ENCODE data around the gene PPP2R2C. TPM values are rescaled to one million over a fixed set of nuclear protein-coding genes. Genes with fewer than 3 reads are reported as not detected.
A peak's percentile ranks its signal among the peaks of the same experiment; 100 is the strongest.

Gene PPP2R2C
- total and polyA plus RNA-seq, 2 experiments from 2014 or later: 1.3 to 9.2 TPM

DNA sequence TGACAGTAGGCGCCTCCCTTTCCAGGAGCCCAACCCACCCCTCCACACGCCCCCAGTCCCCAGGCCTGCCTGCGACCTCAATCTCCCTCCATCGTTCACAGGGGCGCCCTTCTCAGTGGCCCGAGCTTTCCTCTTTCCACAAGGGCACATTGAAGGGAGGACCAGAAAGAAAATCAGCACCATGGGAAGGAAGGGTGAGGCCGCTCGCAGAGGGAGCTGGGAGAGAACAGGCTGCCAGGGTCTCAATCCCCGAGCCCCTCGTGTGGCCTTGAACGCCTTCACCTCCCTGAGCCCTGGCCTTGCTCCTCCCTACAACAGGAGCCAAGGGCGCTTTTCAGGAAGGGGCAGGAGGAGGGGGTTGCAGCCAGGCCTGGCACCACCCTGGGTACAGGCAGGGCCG is 136.2 kb downstream of the PPP2R2C start (continued):
- TF ChIP-seq, protein P1, sequence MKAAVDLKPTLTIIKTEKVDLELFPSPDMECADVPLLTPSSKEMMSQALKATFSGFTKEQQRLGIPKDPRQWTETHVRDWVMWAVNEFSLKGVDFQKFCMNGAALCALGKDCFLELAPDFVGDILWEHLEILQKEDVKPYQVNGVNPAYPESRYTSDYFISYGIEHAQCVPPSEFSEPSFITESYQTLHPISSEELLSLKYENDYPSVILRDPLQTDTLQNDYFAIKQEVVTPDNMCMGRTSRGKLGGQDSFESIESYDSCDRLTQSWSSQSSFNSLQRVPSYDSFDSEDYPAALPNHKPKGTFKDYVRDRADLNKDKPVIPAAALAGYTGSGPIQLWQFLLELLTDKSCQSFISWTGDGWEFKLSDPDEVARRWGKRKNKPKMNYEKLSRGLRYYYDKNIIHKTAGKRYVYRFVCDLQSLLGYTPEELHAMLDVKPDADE (IDR thresholded peaks at IDR 0.05): no peak
- TF ChIP-seq STAT1 (IDR thresholded peaks at IDR 0.05; ENCODE audit: unreplicated experiment) (no peak), JUNB (IDR thresholded peaks at IDR 0.05; ENCODE audit: unreplicated experiment) (no peak), EZH2 (IDR thresholded peaks at IDR 0.05; ENCODE audit: low read depth, unreplicated experiment) (no peak), CREB1 (CRISPR knock-in tag; IDR thresholded peaks at IDR 0.05; ENCODE audit: low read depth) (no peak), NANOG (IDR thresholded peaks at IDR 0.05; ENCODE audit: borderline replicate concordance) (no peak), REST (IDR thresholded peaks at IDR 0.05; ENCODE audit: unreplicated experiment) (no peak)

DNA sequence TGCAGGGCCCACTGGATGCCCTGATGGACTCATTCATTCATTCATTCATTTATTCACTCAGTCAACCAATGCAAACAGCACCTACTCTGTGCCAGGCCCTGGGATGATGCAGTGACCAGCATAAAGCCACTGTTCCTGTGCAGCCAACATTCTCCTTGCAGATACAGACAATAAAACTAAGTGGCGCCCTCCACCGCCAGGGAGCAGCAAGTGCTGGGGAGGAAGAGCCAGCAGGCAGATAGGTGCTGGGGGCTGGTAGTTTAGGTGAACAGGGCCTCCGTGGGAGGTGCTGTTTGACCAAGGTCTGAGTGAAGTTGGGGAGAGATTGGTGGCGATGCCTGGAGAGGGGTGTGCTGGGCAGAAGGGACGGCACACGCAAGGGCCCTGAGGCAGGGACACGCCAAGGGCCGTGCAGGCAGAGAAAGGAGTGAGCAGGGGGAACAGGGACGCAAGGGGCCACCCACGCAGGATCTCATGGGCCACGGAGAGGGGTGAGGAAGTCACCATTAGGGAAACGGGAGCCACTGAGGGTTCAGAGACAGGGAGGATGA is 137.3 kb downstream of the PPP2R2C start:
- Histone ChIP-seq H3K4me3 (no peak overlapping the region), H3K4me2 (no peak overlapping the region), H3K27ac (ENCODE audit: low read depth) (no peak overlapping the region), H2AFZ (no peak overlapping the region), H3K27me3 (ENCODE audit: insufficient read depth) (no peaks in the 10 kb centered on the region), H3K36me3 (ENCODE audit: insufficient read depth) (no peaks in the 10 kb centered on the region), H4K20me1 (replicated peaks; ENCODE audit: insufficient read depth) (no peaks in the 10 kb centered on the region), H3K4me1 (ENCODE audit: insufficient read depth) (peaks cover 12% of the 10 kb centered on the region; the same call in 1 of the 2 replicates), H3F3A (replicated peaks; ENCODE audit: low read depth) (no peaks in the 10 kb centered on the region), H3K9me2 (ENCODE audit: insufficient read depth) (no peaks in the 10 kb centered on the region), H3K79me2 (replicated peaks; ENCODE audit: insufficient read depth) (no peaks in the 10 kb centered on the region)
- peak; percentile 60 for DNase-seq (ENCODE audit: low spot score)
- Mint-ChIP-seq H3K27ac (no peak overlapping the region), H3K4me3 (no peak overlapping the region), H3K4me1 (peaks cover 22% of the 10 kb centered on the region), H3K27me3 (ENCODE audit: insufficient read depth, low read depth, poor library complexity) (peaks cover 18% of the 10 kb centered on the region), H3K36me3 (ENCODE audit: low read depth) (peaks cover 13% of the 10 kb centered on the region; the same call in 2 of the 3 replicates), H3K9me3 (peaks cover 26% of the 10 kb centered on the region; the same call in 2 of the 3 replicates)
- no peak for TF ChIP-seq JUNB (IDR thresholded peaks at IDR 0.05; ENCODE audit: unreplicated experiment)
- TF ChIP-seq EZH2 (IDR thresholded peaks at IDR 0.05; ENCODE audit: low read depth, unreplicated experiment): no peak
- TF ChIP-seq, protein P2, sequence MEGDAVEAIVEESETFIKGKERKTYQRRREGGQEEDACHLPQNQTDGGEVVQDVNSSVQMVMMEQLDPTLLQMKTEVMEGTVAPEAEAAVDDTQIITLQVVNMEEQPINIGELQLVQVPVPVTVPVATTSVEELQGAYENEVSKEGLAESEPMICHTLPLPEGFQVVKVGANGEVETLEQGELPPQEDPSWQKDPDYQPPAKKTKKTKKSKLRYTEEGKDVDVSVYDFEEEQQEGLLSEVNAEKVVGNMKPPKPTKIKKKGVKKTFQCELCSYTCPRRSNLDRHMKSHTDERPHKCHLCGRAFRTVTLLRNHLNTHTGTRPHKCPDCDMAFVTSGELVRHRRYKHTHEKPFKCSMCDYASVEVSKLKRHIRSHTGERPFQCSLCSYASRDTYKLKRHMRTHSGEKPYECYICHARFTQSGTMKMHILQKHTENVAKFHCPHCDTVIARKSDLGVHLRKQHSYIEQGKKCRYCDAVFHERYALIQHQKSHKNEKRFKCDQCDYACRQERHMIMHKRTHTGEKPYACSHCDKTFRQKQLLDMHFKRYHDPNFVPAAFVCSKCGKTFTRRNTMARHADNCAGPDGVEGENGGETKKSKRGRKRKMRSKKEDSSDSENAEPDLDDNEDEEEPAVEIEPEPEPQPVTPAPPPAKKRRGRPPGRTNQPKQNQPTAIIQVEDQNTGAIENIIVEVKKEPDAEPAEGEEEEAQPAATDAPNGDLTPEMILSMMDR (conservative IDR thresholded peaks at IDR 0.05; ENCODE audit: low read depth in 2 of 2): peak; percentile 63 to 64
- no peak for TF ChIP-seq POLR2AphosphoS5 (IDR thresholded peaks at IDR 0.05; ENCODE audit: low read depth)
- TF ChIP-seq STAT1 (IDR thresholded peaks at IDR 0.05; ENCODE audit: unreplicated experiment): no peak
- no peak; the same call in 2 of the 3 replicates for ATAC-seq

Data from GM23338 (cell line).